Mucosa of rectum (tissue), 2 donors: ENCODE results near the gene FAM156B.
"Not testable (repeated sequence)": the region's sequence is repeated elsewhere in the genome, so short reads cannot be mapped to it uniquely, and the experiment has no call there.

Experiments
- H3K27ac ChIP-seq, 2 donors: one replicate each; pipeline ENCODE4 v1.7.0; 2013; ENCODE audit warnings: inconsistent platforms in 2 of 2, low read depth in 2 of 2, low read length in 2 of 2
- H3K27me3 ChIP-seq, 2 donors: one replicate each; pipeline ENCODE4 v1.7.0; 2013; ENCODE audit warnings: low read length in 2 of 2; ENCODE audit not compliant: control insufficient read depth in 2 of 2, insufficient read depth in 2 of 2
- H3K36me3 ChIP-seq, 2 donors: one replicate each; pipeline ENCODE4 v1.7.0; 2013; ENCODE audit warnings: low read length in 2 of 2; ENCODE audit not compliant: control insufficient read depth in 2 of 2, insufficient read depth in 2 of 2
- H3K4me1 ChIP-seq, 2 donors: one replicate each; pipeline ENCODE4 v1.7.0; 2013; ENCODE audit warnings: low read length in 2 of 2, mild to moderate bottlenecking in 1 of 2; ENCODE audit not compliant: control insufficient read depth in 2 of 2, insufficient read depth in 2 of 2
- H3K4me3 ChIP-seq, 2 donors: one replicate each; pipeline ENCODE4 v1.7.0; 2013; ENCODE audit warnings: low read length in 2 of 2
- H3K9ac ChIP-seq, 2 donors: one replicate each; pipeline ENCODE4 v1.7.0; 2013; ENCODE audit warnings: low read length in 2 of 2, low read depth in 1 of 2, mild to moderate bottlenecking in 1 of 2
- H3K9me3 ChIP-seq, 2 donors: one replicate each; pipeline ENCODE4 v1.7.0; 2013; ENCODE audit warnings: low read length in 2 of 2; ENCODE audit not compliant: control insufficient read depth in 2 of 2
- donor health status: healthy.
- donor health status: Normal muscosa, but diverticular disease.

Gene FAM156B

GRCh38 chrX:52876386-52876785, 20.7 kb upstream of the FAM156B start:
- not testable (repeated sequence) for H3K36me3 ChIP-seq, H3K27me3 ChIP-seq, H3K9ac ChIP-seq, H3K4me1 ChIP-seq, H3K9me3 ChIP-seq, H3K4me3 ChIP-seq, H3K27ac ChIP-seq

GRCh38 chrX:52887459-52887858, 9.7 kb upstream of the FAM156B start:
- H3K9ac ChIP-seq, H3K9me3 ChIP-seq, H3K27me3 ChIP-seq, H3K4me3 ChIP-seq, H3K36me3 ChIP-seq, H3K27ac ChIP-seq, H3K4me1 ChIP-seq: not testable (repeated sequence)

- not testable (repeated sequence) for H3K36me3 ChIP-seq, H3K27me3 ChIP-seq, H3K4me3 ChIP-seq, H3K4me1 ChIP-seq, H3K9me3 ChIP-seq, H3K27ac ChIP-seq, H3K9ac ChIP-seq
These were observed 9.0 kb upstream of the FAM156B start for GRCh38 chrX:52888090-52888489.

- H3K4me3 ChIP-seq, H3K27ac ChIP-seq, H3K36me3 ChIP-seq, H3K4me1 ChIP-seq, H3K9ac ChIP-seq, H3K9me3 ChIP-seq, H3K27me3 ChIP-seq: not testable (repeated sequence)
These were observed 692 bp upstream of the FAM156B start for GRCh38 chrX:52896438-52896837.

GRCh38 chrX:52905531-52905930, 8.4 kb downstream of the FAM156B start:
- not testable (repeated sequence) for H3K4me3 ChIP-seq, H3K4me1 ChIP-seq, H3K9me3 ChIP-seq, H3K27ac ChIP-seq, H3K36me3 ChIP-seq, H3K9ac ChIP-seq, H3K27me3 ChIP-seq

GRCh38 chrX:52906072-52906471, 8.9 kb downstream of the FAM156B start:
- H3K27ac ChIP-seq, H3K36me3 ChIP-seq, H3K9ac ChIP-seq, H3K4me1 ChIP-seq, H3K27me3 ChIP-seq, H3K9me3 ChIP-seq, H3K4me3 ChIP-seq: not testable (repeated sequence)

- not testable (repeated sequence) for H3K9me3 ChIP-seq, H3K27me3 ChIP-seq, H3K36me3 ChIP-seq, H3K4me3 ChIP-seq, H3K27ac ChIP-seq, H3K9ac ChIP-seq, H3K4me1 ChIP-seq
These were observed 10.0 kb downstream of the FAM156B start for GRCh38 chrX:52907137-52907536.

- H3K9ac ChIP-seq, H3K27ac ChIP-seq, H3K9me3 ChIP-seq: not testable (repeated sequence)
These were observed 10.8 kb downstream of the FAM156B start for GRCh38 chrX:52907900-52908299.

GRCh38 chrX:52909313-52909969, 12.3 kb downstream of the FAM156B start:
- not testable (repeated sequence) for H3K36me3 ChIP-seq, H3K9me3 ChIP-seq, H3K4me3 ChIP-seq, H3K9ac ChIP-seq, H3K4me1 ChIP-seq, H3K27me3 ChIP-seq, H3K27ac ChIP-seq

More at GRCh38 chrX:52907900-52908299, 10.8 kb downstream of the FAM156B start:
- not testable (repeated sequence) for H3K27me3 ChIP-seq, H3K36me3 ChIP-seq, H3K4me1 ChIP-seq, H3K4me3 ChIP-seq

GRCh38 chrX:52913681-52914080, 16.6 kb downstream of the FAM156B start:
- H3K9me3 ChIP-seq, H3K4me1 ChIP-seq, H3K27ac ChIP-seq, H3K27me3 ChIP-seq, H3K4me3 ChIP-seq, H3K9ac ChIP-seq, H3K36me3 ChIP-seq: not testable (repeated sequence)

- not testable (repeated sequence) for H3K27ac ChIP-seq, H3K36me3 ChIP-seq, H3K27me3 ChIP-seq, H3K9me3 ChIP-seq, H3K4me3 ChIP-seq, H3K4me1 ChIP-seq, H3K9ac ChIP-seq
These were observed 17.6 kb downstream of the FAM156B start for GRCh38 chrX:52914704-52915103.
